SU-DHL-6 (cell line): Measurements from ENCODE around the gene PIP5K1B.

Experiments used
- CTCF ChIP-seq: fragments of 200-600 bp; sonication (generic); IDR thresholded peaks from one replicate; pipeline ENCODE4 v1.5.1; 2017; ENCODE audit warnings: antibody characterized with exemption, mild to moderate bottlenecking, low read length, moderate library complexity; ENCODE audit not compliant: insufficient read depth, poor library complexity, severe bottlenecking
- EZH2phosphoT487 ChIP-seq: fragments of 200-600 bp; sonication (generic), shearing (Covaris generic); conservative IDR thresholded peaks from 2 replicates; pipeline ENCODE4 v1.6.1; 2018; ENCODE audit warnings: mild to moderate bottlenecking, antibody characterized with exemption, low read length, moderate library complexity, mixed read lengths

- TF ChIP-seq CTCF (no peak), EZH2phosphoT487 (no peak)
Observed at GRCh38 chr9:68997666-68998065, 292.6 kb downstream of the PIP5K1B start.
